ENCODE results near the gene GLMP.
"Not testable (repeated sequence)": the region's sequence is repeated elsewhere in the genome, so short reads cannot be mapped to it uniquely, and the experiment has no call there.

DNA sequence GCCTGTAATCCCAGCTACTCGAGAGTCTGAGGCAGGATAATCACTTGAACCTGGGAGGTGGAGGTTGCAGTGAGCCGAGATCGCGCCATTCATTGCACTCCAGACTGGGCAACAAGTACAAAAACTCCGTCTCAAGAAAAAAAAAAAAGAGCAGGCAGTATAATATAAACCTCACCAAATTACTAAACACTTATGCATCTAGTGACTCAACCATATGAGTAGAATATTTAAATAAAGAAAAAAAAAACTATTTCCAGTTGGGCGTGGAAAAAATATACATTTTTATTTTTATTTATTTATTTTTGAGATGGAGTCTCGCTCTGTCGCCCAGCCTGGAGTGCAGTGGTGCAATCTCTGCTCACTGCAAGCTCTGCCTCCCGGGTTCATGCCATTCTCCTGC lies 27.7 kb upstream of the GLMP start:
- TF ChIP-seq, protein P1, sequence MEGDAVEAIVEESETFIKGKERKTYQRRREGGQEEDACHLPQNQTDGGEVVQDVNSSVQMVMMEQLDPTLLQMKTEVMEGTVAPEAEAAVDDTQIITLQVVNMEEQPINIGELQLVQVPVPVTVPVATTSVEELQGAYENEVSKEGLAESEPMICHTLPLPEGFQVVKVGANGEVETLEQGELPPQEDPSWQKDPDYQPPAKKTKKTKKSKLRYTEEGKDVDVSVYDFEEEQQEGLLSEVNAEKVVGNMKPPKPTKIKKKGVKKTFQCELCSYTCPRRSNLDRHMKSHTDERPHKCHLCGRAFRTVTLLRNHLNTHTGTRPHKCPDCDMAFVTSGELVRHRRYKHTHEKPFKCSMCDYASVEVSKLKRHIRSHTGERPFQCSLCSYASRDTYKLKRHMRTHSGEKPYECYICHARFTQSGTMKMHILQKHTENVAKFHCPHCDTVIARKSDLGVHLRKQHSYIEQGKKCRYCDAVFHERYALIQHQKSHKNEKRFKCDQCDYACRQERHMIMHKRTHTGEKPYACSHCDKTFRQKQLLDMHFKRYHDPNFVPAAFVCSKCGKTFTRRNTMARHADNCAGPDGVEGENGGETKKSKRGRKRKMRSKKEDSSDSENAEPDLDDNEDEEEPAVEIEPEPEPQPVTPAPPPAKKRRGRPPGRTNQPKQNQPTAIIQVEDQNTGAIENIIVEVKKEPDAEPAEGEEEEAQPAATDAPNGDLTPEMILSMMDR (IDR thresholded peaks at IDR 0.05) = not testable (repeated sequence)
- not testable (repeated sequence) for TF ChIP-seq POLR2AphosphoS5 (IDR thresholded peaks at IDR 0.05)

Data from gastroesophageal sphincter (tissue), 3 donors.